Neuronal stem cell (in vitro differentiated cells): ENCODE measurements around the gene CFAP54.

ENCODE experiments used
- DNase-seq: peaks from one replicate; pipeline ENCODE4 v3.0.0-alpha.2; 2013; ENCODE audit warnings: low spot score
- H2AFZ ChIP-seq: one replicate; pipeline ENCODE4 v1.6.1; 2013; ENCODE audit warnings: mild to moderate bottlenecking, low read length, inconsistent platforms
- H2AK5ac ChIP-seq: 2 replicates; pipeline ENCODE4 v1.6.1; 2013; ENCODE audit warnings: low read depth, mild to moderate bottlenecking, inconsistent platforms, low read length, moderate library complexity, mixed read lengths
- H2BK120ac ChIP-seq: 2 replicates; pipeline ENCODE4 v1.6.1; 2013; ENCODE audit warnings: low read depth, mild to moderate bottlenecking, inconsistent platforms, low read length, moderate library complexity, mixed read lengths
- H2BK12ac ChIP-seq: one replicate; pipeline ENCODE4 v1.6.1; 2013; ENCODE audit warnings: low read length, inconsistent platforms
- H2BK15ac ChIP-seq: 2 replicates; pipeline ENCODE4 v1.6.1; 2013; ENCODE audit warnings: mild to moderate bottlenecking, low read length, inconsistent platforms, mixed read lengths
- H2BK5ac ChIP-seq: one replicate; pipeline ENCODE4 v1.6.1; 2013; ENCODE audit warnings: inconsistent platforms, mild to moderate bottlenecking, low read length, moderate library complexity
- H3K14ac ChIP-seq: one replicate; pipeline ENCODE4 v1.6.1; 2013; ENCODE audit warnings: low read length, inconsistent platforms
- H3K18ac ChIP-seq: 2 replicates; pipeline ENCODE4 v1.6.1; 2013; ENCODE audit warnings: low read length, inconsistent platforms
- H3K23ac ChIP-seq: 2 replicates; pipeline ENCODE4 v1.6.1; 2013; ENCODE audit warnings: low read depth, mild to moderate bottlenecking, mixed read lengths, low read length, inconsistent platforms; ENCODE audit not compliant: poor library complexity
- H3K27ac ChIP-seq: replicated peaks from 3 replicates; pipeline ENCODE4 v1.5.1; 2013; ENCODE audit warnings: low read length, inconsistent platforms
- H3K27me3 ChIP-seq, 3 experiments: 2 replicates each; pipeline ENCODE4 v1.6.1; 2013; ENCODE audit warnings: low read length in 3 of 3, mild to moderate bottlenecking in 2 of 3, inconsistent platforms in 1 of 3, low read depth in 1 of 3, mixed read lengths in 1 of 3, moderate library complexity in 1 of 3; ENCODE audit not compliant: control insufficient read depth in 3 of 3, insufficient read depth in 3 of 3
- H3K36me3 ChIP-seq, 2 donors: replicated peaks in 1 of 2; 2 replicates each; pipeline ENCODE4 v1.6.1; 2013; ENCODE audit warnings: low read length in 2 of 2; ENCODE audit not compliant: control insufficient read depth in 2 of 2, insufficient read depth in 2 of 2
- H3K4ac ChIP-seq: 2 replicates; pipeline ENCODE4 v1.6.1; 2013; ENCODE audit warnings: inconsistent platforms, mild to moderate bottlenecking, low read length, moderate library complexity
- H3K4me1 ChIP-seq, 2 donors: 1 replicate in 1 of 2; 2 replicates in 1 of 2; pipeline ENCODE4 v1.6.1; 2013; ENCODE audit warnings: low read length in 2 of 2, low read depth in 1 of 2; ENCODE audit not compliant: control insufficient read depth in 2 of 2, insufficient read depth in 1 of 2
- H3K4me2 ChIP-seq: one replicate; pipeline ENCODE4 v1.6.1; 2013; ENCODE audit warnings: mild to moderate bottlenecking, low read length, inconsistent platforms; ENCODE audit not compliant: insufficient read depth, poor library complexity, severe bottlenecking
- H3K4me3 ChIP-seq, 2 donors: 2 replicates each; pipeline ENCODE4 v1.5.1; 2013; ENCODE audit warnings: low read length in 2 of 2, mild to moderate bottlenecking in 2 of 2, inconsistent platforms in 1 of 2, moderate library complexity in 1 of 2
- H3K79me1 ChIP-seq: one replicate; pipeline ENCODE4 v1.6.1; 2013; ENCODE audit warnings: low read depth, mild to moderate bottlenecking, inconsistent platforms, low read length, moderate library complexity
- H3K9ac ChIP-seq: one replicate; pipeline ENCODE4 v1.6.1; 2013; ENCODE audit warnings: mild to moderate bottlenecking, low read depth, low read length, inconsistent platforms; ENCODE audit not compliant: poor library complexity
- H3K9me3 ChIP-seq, 2 donors: replicated peaks in 1 of 2; 2 replicates each; pipeline versions ENCODE3 to v1.6.1; 2013; ENCODE audit warnings: low read length in 2 of 2, mild to moderate bottlenecking in 2 of 2, inconsistent platforms in 1 of 2, low read depth in 1 of 2, mixed read lengths in 1 of 2, moderate library complexity in 1 of 2; ENCODE audit not compliant: control insufficient read depth in 2 of 2, insufficient read depth in 1 of 2
- H4K8ac ChIP-seq: one replicate; pipeline ENCODE4 v1.6.1; 2013; ENCODE audit warnings: low read depth, mild to moderate bottlenecking, inconsistent platforms, low read length, moderate library complexity
- H4K91ac ChIP-seq: one replicate; pipeline ENCODE4 v1.6.1; 2013; ENCODE audit warnings: low read length, low read depth, mild to moderate bottlenecking, inconsistent platforms; ENCODE audit not compliant: poor library complexity
- WGBS, 2 donors: extraction: QIAGEN DNeasy Blood & Tissue Kit; methylation state at CpG; one replicate each; pipeline ENCODE4 v1.1.7; 2013; ENCODE audit warnings: missing lambda C conversion rate in 2 of 2, mixed read lengths in 1 of 2; ENCODE audit not compliant: insufficient read length in 2 of 2, insufficient replicate concordance in 1 of 2; ENCODE audit errors: extremely low coverage in 2 of 2; 5-methylcytosine and 5-hydroxymethylcytosine counted together

Gene CFAP54

GRCh38 chr12:96906498-96906848 is 417.1 kb downstream of the CFAP54 start:
- WGBS, 2 donors: no CpG with 5 or more reads among the region's 9 CpGs
- Histone ChIP-seq H4K91ac (no peak overlapping the region), H3K4me1 (peaks cover 10 to 15% of the 10 kb centered on the region in 2 donors), H3K14ac (no peak overlapping the region), H3K27me3 (no peaks in the 10 kb centered on the region), H2BK12ac (no peak overlapping the region), H3K9me3 (peaks cover 0 to 2% of the 10 kb centered on the region in 2 donors), H4K8ac (no peak overlapping the region), H3K4me2 (peak overlapping the region; percentile 59), H3K9ac (no peak overlapping the region), H3K4ac (no peak overlapping the region), H2BK120ac (no peak overlapping the region), H2AK5ac (no peak overlapping the region), H2BK15ac (no peak overlapping the region), H2AFZ (peak overlapping the region; percentile 99), H3K4me3 (peak overlapping the region; percentile 56 to 81), H3K79me1 (peaks cover 3% of the 10 kb centered on the region), H3K36me3 (peaks cover 0 to 17% of the 10 kb centered on the region in 2 donors), H3K18ac (no peak overlapping the region), H3K27ac (no peak overlapping the region), H2BK5ac (no peak overlapping the region), H3K23ac (no peak overlapping the region)
- no peak for DNase-seq

- Histone ChIP-seq H3K79me1 (peaks cover 3% of the 10 kb centered on the region), H3K27me3 (no peaks in the 10 kb centered on the region), H4K91ac (no peak within 1 kb of the TSS), H4K8ac (peak within 1 kb of the TSS; percentile 89), H3K9ac (peak within 1 kb of the TSS; percentile 87), H3K4me3 (peak within 1 kb of the TSS; percentile 56 to 81), H2BK5ac (peak within 1 kb of the TSS; percentile 1), H3K9me3 (peaks cover 0 to 2% of the 10 kb centered on the region in 2 donors), H3K27ac (peak within 1 kb of the TSS; percentile 81), H2BK15ac (no peak within 1 kb of the TSS), H3K4me1 (peaks cover 10 to 15% of the 10 kb centered on the region in 2 donors), H3K36me3 (peaks cover 0 to 17% of the 10 kb centered on the region in 2 donors), H3K18ac (peak within 1 kb of the TSS; percentile 93), H2AK5ac (no peak within 1 kb of the TSS), H3K4ac (peak within 1 kb of the TSS; percentile 58), H2BK12ac (no peak within 1 kb of the TSS), H2BK120ac (no peak within 1 kb of the TSS), H2AFZ (peak within 1 kb of the TSS; percentile 99), H3K14ac (peak within 1 kb of the TSS; percentile 94), H3K23ac (peak within 1 kb of the TSS; percentile 28), H3K4me2 (peak within 1 kb of the TSS; percentile 59)
- DNase-seq: peak; percentile 85
- no CpG with 5 or more reads among the region's 68 CpGs for WGBS, 2 donors
These were observed 417.7 kb downstream of the CFAP54 start, which contains the start of gene NEDD1 for GRCh38 chr12:96906849-96907670. Gene NEDD1 (plus strand): TSS chr12:96907257. CDS start chr12:96909760, 2,503 bp downstream.

- H3K4me1 ChIP-seq: peaks cover 10 to 15% of the 10 kb centered on the region in 2 donors
- no peak overlapping the region for H3K23ac ChIP-seq
- no peak overlapping the region for H3K9ac ChIP-seq
- H2BK12ac ChIP-seq: no peak overlapping the region
- H2AK5ac ChIP-seq: no peak overlapping the region
- H3K4ac ChIP-seq: no peak overlapping the region
- H2AFZ ChIP-seq: peak overlapping the region; percentile 99
- no peak overlapping the region for H2BK120ac ChIP-seq
- peak overlapping the region; percentile 25 for H3K14ac ChIP-seq
- peaks cover 3% of the 10 kb centered on the region for H3K79me1 ChIP-seq
- H3K4me2 ChIP-seq: peak overlapping the region; percentile 59
- peak; percentile 37 for DNase-seq
- peak overlapping the region; percentile 1 for H2BK5ac ChIP-seq
- H4K91ac ChIP-seq: no peak overlapping the region
- H3K27me3 ChIP-seq: no peaks in the 10 kb centered on the region
- H3K18ac ChIP-seq: peak overlapping the region; percentile 76
- peaks cover 0 to 2% of the 10 kb centered on the region in 2 donors for H3K9me3 ChIP-seq
- H3K36me3 ChIP-seq: peaks cover 0 to 17% of the 10 kb centered on the region in 2 donors
- no peak overlapping the region for H2BK15ac ChIP-seq
- peak overlapping the region; percentile 56 to 81 for H3K4me3 ChIP-seq
- H4K8ac ChIP-seq: no peak overlapping the region
- no CpG with 5 or more reads among the region's 23 CpGs for WGBS, 2 donors
- peak overlapping the region; percentile 81 for H3K27ac ChIP-seq
These were observed 418.5 kb downstream of the CFAP54 start for GRCh38 chr12:96907671-96908422.

GRCh38 chr12:96908423-96908675 is 419.0 kb downstream of the CFAP54 start:
- no peak overlapping the region for H2AK5ac ChIP-seq
- H2AFZ ChIP-seq: no peak overlapping the region
- peaks cover 3% of the 10 kb centered on the region for H3K79me1 ChIP-seq
- H2BK120ac ChIP-seq: no peak overlapping the region
- no peaks in the 10 kb centered on the region for H3K27me3 ChIP-seq
- H3K9me3 ChIP-seq: peaks cover 0 to 2% of the 10 kb centered on the region in 2 donors
- peaks cover 10 to 15% of the 10 kb centered on the region in 2 donors for H3K4me1 ChIP-seq
- no peak overlapping the region for H3K23ac ChIP-seq
- peaks cover 0 to 21% of the 10 kb centered on the region in 2 donors for H3K36me3 ChIP-seq
- H3K4me2 ChIP-seq: peak overlapping the region; percentile 59
- no peak overlapping the region for H3K4ac ChIP-seq
- no peak overlapping the region for H2BK5ac ChIP-seq
- H3K9ac ChIP-seq: no peak overlapping the region
- H3K14ac ChIP-seq: no peak overlapping the region
- H3K27ac ChIP-seq: no peak overlapping the region
- no peak overlapping the region for H4K8ac ChIP-seq
- no peak overlapping the region for H3K18ac ChIP-seq
- no peak overlapping the region for H2BK12ac ChIP-seq
- H3K4me3 ChIP-seq: peak overlapping the region in 1 of 2 donors; percentile 56
- no peak for DNase-seq
- no peak overlapping the region for H2BK15ac ChIP-seq
- WGBS, 2 donors: no CpG with 5 or more reads among the region's 3 CpGs
- no peak overlapping the region for H4K91ac ChIP-seq
